Spleen (tissue), 11 donors: ENCODE measurements around the gene FAM120AOS. TPM values are rescaled to one million over a fixed set of nuclear protein-coding genes. Genes with fewer than 3 reads are reported as not detected.
"Not testable (repeated sequence)": the region's sequence is repeated elsewhere in the genome, so short reads cannot be mapped to it uniquely, and the experiment has no call there.

ENCODE experiments used
- DNase-seq: peaks from one replicate; pipeline ENCODE4 v3.0.0-alpha.2; 2020
- H3K27ac ChIP-seq, 8 donors: fragments of 200-600 bp; sonication (generic) in 7 of 8; 1 replicate in 4 of 8; 2 replicates in 4 of 8; pipeline versions ENCODE4 v1.5.0 to v1.8.0; 2016 to 2021; ENCODE audit warnings: inconsistent platforms in 4 of 8, mild to moderate bottlenecking in 4 of 8, moderate library complexity in 1 of 8
- H3K27me3 ChIP-seq, 7 donors: fragments of 200-600 bp; sonication (generic) in 6 of 7; replicated peaks in 1 of 7; 1 replicate in 4 of 7; 2 replicates in 3 of 7; pipeline versions ENCODE4 v1.5.0 to v1.8.0; 2016 to 2021; ENCODE audit warnings: inconsistent platforms in 3 of 7, mild to moderate bottlenecking in 1 of 7
- H3K36me3 ChIP-seq, 6 donors: fragments of 200-600 bp; sonication (generic) in 5 of 6; 1 replicate in 4 of 6; 2 replicates in 2 of 6; pipeline versions ENCODE4 v1.5.0 to v1.8.0; 2016 to 2021; ENCODE audit warnings: inconsistent platforms in 2 of 6
- H3K4me1 ChIP-seq, 6 donors: fragments of 200-600 bp; sonication (generic) in 5 of 6; 1 replicate in 3 of 6; 2 replicates in 3 of 6; pipeline versions ENCODE4 v1.5.0 to v1.8.0; 2016 to 2021; ENCODE audit warnings: inconsistent platforms in 3 of 6
- H3K4me3 ChIP-seq, 8 donors: fragments of 200-600 bp; sonication (generic) in 7 of 8; 1 replicate in 4 of 8; 2 replicates in 4 of 8; pipeline versions ENCODE4 v1.5.0 to v1.8.0; 2016 to 2021; ENCODE audit warnings: inconsistent platforms in 4 of 8, mild to moderate bottlenecking in 4 of 8, moderate library complexity in 2 of 8
- H3K9me3 ChIP-seq, 8 donors: fragments of 200-600 bp; sonication (generic) in 7 of 8; 1 replicate in 4 of 8; 2 replicates in 4 of 8; pipeline versions ENCODE4 v1.5.0 to v1.8.0; 2016 to 2021; ENCODE audit warnings: inconsistent platforms in 4 of 8
- POLR2A ChIP-seq, 3 donors: fragments of 450-650 bp; IDR thresholded peaks; one replicate each; pipeline ENCODE4 v1.5.1; 2017; ENCODE audit warnings: antibody characterized with exemption in 3 of 3, mild to moderate bottlenecking in 1 of 3
- POLR2AphosphoS5 ChIP-seq, 3 donors: sonication (generic); formaldehyde crosslinking; IDR thresholded peaks; one replicate each; pipeline ENCODE4 v1.5.1; 2017; ENCODE audit warnings: antibody characterized with exemption in 3 of 3
- WGBS, 5 donors: extraction: QIAGEN DNeasy Blood & Tissue Kit in 3 of 5; methylation state at CpG; one replicate each; pipeline versions ENCODE4 v1.1.5 to v1.1.7; 2013 to 2018; 5-methylcytosine and 5-hydroxymethylcytosine counted together
- intact Hi-C: fragments of 100-400 bp; cut with DNase I; formaldehyde crosslinking; loops from one replicate; pipeline ENCODE4 v1.15.0; 2023; ENCODE audit warnings: low total_unique reads
- polyA plus RNA-seq, 3 donors: library from polyadenylated mRNA; stranded (reverse); fragments of 200-250 nt; gene quantifications; one replicate each; pipeline ENCODE4 v1.2.1, GENCODE V29; 2013
- total RNA-seq, 7 donors: library from RNA; depleted of rRNA in 3 of 7; stranded (reverse); fragments of >200 nt in 3 of 7; fragmentation: NEBNext Ultra II Directional in 4 of 7; extraction: Animal tissue kit (Norgen Biotek cat#: 25700) in 4 of 7; gene quantifications; one replicate each; pipeline versions ENCODE4 v1.1.0 to v1.2.1, GENCODE V29; 2016 to 2021
- TF ChIP-seq, protein P1 (sequence below), 11 experiments: fragments of 200-600 bp in 7 of 11; fragments of 450-650 bp in 4 of 11; sonication (generic) in 4 of 11; IDR thresholded peaks in 8 of 11; conservative IDR thresholded peaks in 3 of 11; 1 replicate in 7 of 11; 2 replicates in 4 of 11; pipeline versions ENCODE4 v1.4.0 to v1.8.0; 2016 to 2021; ENCODE audit warnings: antibody characterized with exemption in 11 of 11, inconsistent platforms in 4 of 11, mild to moderate bottlenecking in 1 of 11
- donor health status: healthy with polysubstance abuse.
- donor health status: DM: no; HTN: no; CAD: no; lungs with moderate emphysema.
- donor health status: DM: no; HTN: no; CAD: no.
- donor health status: Bipolar disorder and iron deficiency.
- donor health status: healthy.
- donor health status: DM: no; HTN: no; CAD: no.
- donor health status: DM: yes; HTN: yes; CAD: no.

Gene FAM120AOS
- total and polyA plus RNA-seq, 10 donors: 20.6 to 46.8 (median 36.2) TPM

DNA sequence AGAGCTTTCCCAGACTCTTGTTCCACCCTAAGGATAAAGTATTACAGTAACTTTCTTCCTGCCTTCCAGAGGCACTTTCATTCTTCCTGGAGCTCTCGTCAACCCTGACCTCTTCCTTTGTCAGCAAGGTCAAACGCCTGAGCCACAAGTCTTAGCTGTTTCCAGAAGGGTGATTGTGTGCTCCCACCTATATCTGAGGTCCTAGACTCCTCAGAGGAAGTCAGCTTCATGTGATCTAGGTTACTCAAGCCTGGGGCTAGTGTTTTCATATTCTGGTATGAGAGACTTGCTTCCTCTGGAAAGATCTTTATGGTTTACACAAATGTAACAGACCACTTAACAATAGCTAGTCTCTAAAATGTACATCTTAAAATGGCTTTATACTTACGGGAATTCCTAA, 7.3 kb downstream of the FAM120AOS start:
- intact Hi-C loops: no loop called here

GRCh38 chr9:93440896-93441580, 12.3 kb downstream of the FAM120AOS start:
- no peak overlapping the region for H3K4me3 ChIP-seq
- no peaks in the 10 kb centered on the region for H3K9me3 ChIP-seq
- peaks cover 0 to 8% (median 0%) of the 10 kb centered on the region in 6 donors for H3K4me1 ChIP-seq
- H3K36me3 ChIP-seq: peaks cover 0 to 12% (median 3%) of the 10 kb centered on the region in 6 donors
- 90 to 96% (median 94%) methylated on average over 8 of the region's 8 CpGs for WGBS, 5 donors
- no peak overlapping the region for H3K27ac ChIP-seq
- no peak for DNase-seq
- TF ChIP-seq POLR2A (IDR thresholded peaks at IDR 0.05) (no peak), POLR2AphosphoS5 (IDR thresholded peaks at IDR 0.05) (no peak)
- TF ChIP-seq, protein P1, sequence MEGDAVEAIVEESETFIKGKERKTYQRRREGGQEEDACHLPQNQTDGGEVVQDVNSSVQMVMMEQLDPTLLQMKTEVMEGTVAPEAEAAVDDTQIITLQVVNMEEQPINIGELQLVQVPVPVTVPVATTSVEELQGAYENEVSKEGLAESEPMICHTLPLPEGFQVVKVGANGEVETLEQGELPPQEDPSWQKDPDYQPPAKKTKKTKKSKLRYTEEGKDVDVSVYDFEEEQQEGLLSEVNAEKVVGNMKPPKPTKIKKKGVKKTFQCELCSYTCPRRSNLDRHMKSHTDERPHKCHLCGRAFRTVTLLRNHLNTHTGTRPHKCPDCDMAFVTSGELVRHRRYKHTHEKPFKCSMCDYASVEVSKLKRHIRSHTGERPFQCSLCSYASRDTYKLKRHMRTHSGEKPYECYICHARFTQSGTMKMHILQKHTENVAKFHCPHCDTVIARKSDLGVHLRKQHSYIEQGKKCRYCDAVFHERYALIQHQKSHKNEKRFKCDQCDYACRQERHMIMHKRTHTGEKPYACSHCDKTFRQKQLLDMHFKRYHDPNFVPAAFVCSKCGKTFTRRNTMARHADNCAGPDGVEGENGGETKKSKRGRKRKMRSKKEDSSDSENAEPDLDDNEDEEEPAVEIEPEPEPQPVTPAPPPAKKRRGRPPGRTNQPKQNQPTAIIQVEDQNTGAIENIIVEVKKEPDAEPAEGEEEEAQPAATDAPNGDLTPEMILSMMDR (IDR thresholded peaks at IDR 0.05 in 8 of 11, conservative IDR thresholded peaks at IDR 0.05 in 3 of 11): no peak
- intact Hi-C loops: no loop called here
- no peaks in the 10 kb centered on the region for H3K27me3 ChIP-seq

More for the DNA sequence above, 7.3 kb downstream of the FAM120AOS start:
- Histone ChIP-seq H3K27me3 (no peaks in the 10 kb centered on the region), H3K36me3 (peaks cover 0 to 51% (median 32%) of the 10 kb centered on the region in 6 donors), H3K4me1 (peaks cover 9 to 33% (median 19%) of the 10 kb centered on the region in 6 donors), H3K4me3 (no peak overlapping the region), H3K27ac (peak overlapping the region in 2 of 8 donors; percentile 37 to 40), H3K9me3 (no peaks in the 10 kb centered on the region)
- TF ChIP-seq POLR2A (IDR thresholded peaks at IDR 0.05) (no peak), POLR2AphosphoS5 (IDR thresholded peaks at IDR 0.05) (no peak)
- TF ChIP-seq, protein P1 (IDR thresholded peaks at IDR 0.05 in 8 of 11, conservative IDR thresholded peaks at IDR 0.05 in 3 of 11): no peak
- WGBS, 5 donors: 42 to 69% (median 62%) methylated on average over 3 of the region's 3 CpGs
- DNase-seq: no peak

DNA sequence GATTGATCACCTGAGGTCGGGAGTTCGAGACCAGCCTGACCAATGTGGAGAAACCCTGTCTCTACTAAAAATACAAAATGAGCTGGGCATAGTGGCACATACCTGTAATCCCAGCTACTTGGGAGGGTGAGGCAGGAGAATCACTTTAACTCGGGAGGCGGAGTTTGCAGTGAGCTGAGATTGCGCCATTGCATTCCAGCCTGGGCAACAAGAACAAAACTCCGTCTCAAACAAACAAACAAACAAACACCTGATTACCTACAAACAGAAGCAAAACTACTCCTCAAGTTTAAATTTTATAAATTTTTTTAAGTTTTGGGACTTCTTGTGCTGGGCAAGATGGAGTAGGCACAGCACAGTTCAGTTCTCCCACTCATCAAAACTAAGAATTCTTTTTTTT, 14.1 kb downstream of the FAM120AOS start:
- DNase-seq, H3K4me3 ChIP-seq, intact Hi-C loops, H3K27ac ChIP-seq, H3K27me3 ChIP-seq, H3K36me3 ChIP-seq, H3K9me3 ChIP-seq, H3K4me1 ChIP-seq: not testable (repeated sequence)
- WGBS, 5 donors: 97 to 99% (median 98%) methylated on average over 6 of the region's 6 CpGs

- Histone ChIP-seq H3K4me3 (no peak overlapping the region), H3K27ac (no peak overlapping the region), H3K4me1 (no peaks in the 10 kb centered on the region), H3K27me3 (no peaks in the 10 kb centered on the region), H3K36me3 (no peaks in the 10 kb centered on the region), H3K9me3 (no peaks in the 10 kb centered on the region)
- no peak for TF ChIP-seq POLR2AphosphoS5 (IDR thresholded peaks at IDR 0.05)
- TF ChIP-seq, protein P1 (IDR thresholded peaks at IDR 0.05 in 8 of 11, conservative IDR thresholded peaks at IDR 0.05 in 3 of 11): no peak
- no peak for TF ChIP-seq POLR2A (IDR thresholded peaks at IDR 0.05)
- intact Hi-C loops: no loop called here
- no peak for DNase-seq
- 85 to 93% (median 89%) methylated on average over 2 of the region's 2 CpGs for WGBS, 5 donors
Measured at GRCh38 chr9:93437996-93438395, 15.4 kb downstream of the FAM120AOS start.
